Panc1 (cell line): ENCODE data around the gene CDKN2AIP.
"Not testable (repeated sequence)": the region's sequence is repeated elsewhere in the genome, so short reads cannot be mapped to it uniquely, and the experiment has no call there.

Experiments
- POLR2AphosphoS5 ChIP-seq: IDR thresholded peaks from 2 replicates; pipeline ENCODE4 v1.6.1; 2012; ENCODE audit warnings: mild to moderate bottlenecking, low read depth, low read length, moderate library complexity
- SIN3A ChIP-seq: IDR thresholded peaks from 2 replicates; pipeline ENCODE4 v1.6.1; 2012; ENCODE audit warnings: low read depth, mild to moderate bottlenecking, low read length, moderate library complexity, borderline replicate concordance; ENCODE audit not compliant: insufficient read depth
- TCF7L2 ChIP-seq: IDR thresholded peaks from 2 replicates; pipeline ENCODE4 v1.6.1; 2011; ENCODE audit warnings: mild to moderate bottlenecking, low read depth, low read length, inconsistent platforms
- TF ChIP-seq, protein P1 (sequence below): fragments of 450-650 bp; IDR thresholded peaks from 2 replicates; pipeline ENCODE4 v1.5.1; 2017; ENCODE audit warnings: mild to moderate bottlenecking
- TF ChIP-seq, protein P2 (sequence below), 2 experiments: IDR thresholded peaks; 2 replicates each; pipeline ENCODE4 v1.6.1; 2011 to 2012; ENCODE audit warnings: low read depth in 2 of 2, control low read depth in 1 of 2, low read length in 1 of 2, mild to moderate bottlenecking in 1 of 2, moderate library complexity in 1 of 2; ENCODE audit not compliant: insufficient read depth in 1 of 2

DNA sequence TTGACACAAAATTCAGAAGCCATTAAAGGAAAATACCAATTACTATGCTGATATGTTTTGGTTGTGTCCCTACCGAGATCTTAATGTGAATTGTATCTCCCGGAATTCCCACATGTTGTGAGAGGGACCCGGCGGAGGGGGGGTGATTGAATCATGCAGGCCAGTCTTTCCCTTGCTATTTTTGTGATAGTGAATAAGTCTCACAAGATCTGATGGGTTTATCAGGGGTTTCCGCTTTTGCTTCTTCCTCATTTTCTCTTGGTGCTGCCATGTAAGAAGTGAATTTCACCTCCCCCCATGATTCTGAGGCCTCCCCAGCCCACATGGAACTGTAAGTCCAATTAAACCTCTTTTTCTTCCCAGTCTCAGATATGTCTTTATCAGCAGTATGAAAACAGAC, 21.4 kb downstream of the CDKN2AIP start:
- TF ChIP-seq, protein P1, sequence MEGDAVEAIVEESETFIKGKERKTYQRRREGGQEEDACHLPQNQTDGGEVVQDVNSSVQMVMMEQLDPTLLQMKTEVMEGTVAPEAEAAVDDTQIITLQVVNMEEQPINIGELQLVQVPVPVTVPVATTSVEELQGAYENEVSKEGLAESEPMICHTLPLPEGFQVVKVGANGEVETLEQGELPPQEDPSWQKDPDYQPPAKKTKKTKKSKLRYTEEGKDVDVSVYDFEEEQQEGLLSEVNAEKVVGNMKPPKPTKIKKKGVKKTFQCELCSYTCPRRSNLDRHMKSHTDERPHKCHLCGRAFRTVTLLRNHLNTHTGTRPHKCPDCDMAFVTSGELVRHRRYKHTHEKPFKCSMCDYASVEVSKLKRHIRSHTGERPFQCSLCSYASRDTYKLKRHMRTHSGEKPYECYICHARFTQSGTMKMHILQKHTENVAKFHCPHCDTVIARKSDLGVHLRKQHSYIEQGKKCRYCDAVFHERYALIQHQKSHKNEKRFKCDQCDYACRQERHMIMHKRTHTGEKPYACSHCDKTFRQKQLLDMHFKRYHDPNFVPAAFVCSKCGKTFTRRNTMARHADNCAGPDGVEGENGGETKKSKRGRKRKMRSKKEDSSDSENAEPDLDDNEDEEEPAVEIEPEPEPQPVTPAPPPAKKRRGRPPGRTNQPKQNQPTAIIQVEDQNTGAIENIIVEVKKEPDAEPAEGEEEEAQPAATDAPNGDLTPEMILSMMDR = not testable (repeated sequence)
- TF ChIP-seq, protein P2, sequence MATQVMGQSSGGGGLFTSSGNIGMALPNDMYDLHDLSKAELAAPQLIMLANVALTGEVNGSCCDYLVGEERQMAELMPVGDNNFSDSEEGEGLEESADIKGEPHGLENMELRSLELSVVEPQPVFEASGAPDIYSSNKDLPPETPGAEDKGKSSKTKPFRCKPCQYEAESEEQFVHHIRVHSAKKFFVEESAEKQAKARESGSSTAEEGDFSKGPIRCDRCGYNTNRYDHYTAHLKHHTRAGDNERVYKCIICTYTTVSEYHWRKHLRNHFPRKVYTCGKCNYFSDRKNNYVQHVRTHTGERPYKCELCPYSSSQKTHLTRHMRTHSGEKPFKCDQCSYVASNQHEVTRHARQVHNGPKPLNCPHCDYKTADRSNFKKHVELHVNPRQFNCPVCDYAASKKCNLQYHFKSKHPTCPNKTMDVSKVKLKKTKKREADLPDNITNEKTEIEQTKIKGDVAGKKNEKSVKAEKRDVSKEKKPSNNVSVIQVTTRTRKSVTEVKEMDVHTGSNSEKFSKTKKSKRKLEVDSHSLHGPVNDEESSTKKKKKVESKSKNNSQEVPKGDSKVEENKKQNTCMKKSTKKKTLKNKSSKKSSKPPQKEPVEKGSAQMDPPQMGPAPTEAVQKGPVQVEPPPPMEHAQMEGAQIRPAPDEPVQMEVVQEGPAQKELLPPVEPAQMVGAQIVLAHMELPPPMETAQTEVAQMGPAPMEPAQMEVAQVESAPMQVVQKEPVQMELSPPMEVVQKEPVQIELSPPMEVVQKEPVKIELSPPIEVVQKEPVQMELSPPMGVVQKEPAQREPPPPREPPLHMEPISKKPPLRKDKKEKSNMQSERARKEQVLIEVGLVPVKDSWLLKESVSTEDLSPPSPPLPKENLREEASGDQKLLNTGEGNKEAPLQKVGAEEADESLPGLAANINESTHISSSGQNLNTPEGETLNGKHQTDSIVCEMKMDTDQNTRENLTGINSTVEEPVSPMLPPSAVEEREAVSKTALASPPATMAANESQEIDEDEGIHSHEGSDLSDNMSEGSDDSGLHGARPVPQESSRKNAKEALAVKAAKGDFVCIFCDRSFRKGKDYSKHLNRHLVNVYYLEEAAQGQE (IDR thresholded peaks at IDR 0.05; ENCODE audit: insufficient read depth in 1 of 2, low read depth in 2 of 2, low read length in 1 of 2) = not testable (repeated sequence)
- TF ChIP-seq SIN3A, TCF7L2, POLR2AphosphoS5: not testable (repeated sequence)
